GM12878 (cell line): ENCODE results near the gene PLEKHD1. TPM values are rescaled to one million over a fixed set of nuclear protein-coding genes. Genes with fewer than 3 reads are reported as not detected.

Source experiments
- ATAC-seq: fragments of 200-7000 bp; cut with Tn5 transposase; 3 replicates; pipeline ENCODE4 v1.9.1; 2020; ENCODE audit warnings: mild to moderate bottlenecking, moderate library complexity
- BruUV-seq: library from RNA; stranded (reverse); fragments of 400-500 nt; replicated peaks from 2 replicates; lab custom pipeline; 2021; lab: Mats Ljungman, UMichigan
- CTCF ChIA-PET: fragments of 300-600 bp; sonication (Branson Sonifier 250); formaldehyde crosslinking; extraction: SDS; loops from one replicate; lab custom pipeline; 2021; ENCODE audit warnings: inconsistent platforms; lab: Yijun Ruan, JAX
- POLR2A ChIA-PET: fragments of 350-600 bp; formaldehyde crosslinking; extraction: SDS; loops from one replicate; lab custom pipeline; 2021; ENCODE audit warnings: inconsistent platforms; lab: Charles Lee
- RAD21 ChIA-PET: fragments of 300-600 bp; sonication (Branson Sonifier 250); formaldehyde crosslinking; loops from one replicate; lab custom pipeline; 2023; ENCODE audit warnings: antibody characterized with exemption; ENCODE audit not compliant: unreplicated experiment; lab: Charles Lee
- SMC1A ChIA-PET: fragments of 300-600 bp; sonication (Branson Sonifier 250); formaldehyde crosslinking; loops from one replicate; lab custom pipeline; 2023; ENCODE audit not compliant: unreplicated experiment, uncharacterized antibody; lab: Charles Lee
- DNase-seq: peaks from one replicate; pipeline ENCODE4 v3.0.0-alpha.2; 2011; ENCODE audit warnings: low read depth, low spot score
- FAIRE-seq: peaks from 3 replicates; lab custom pipeline; 2011; peaks lifted over from hg19 to GRCh38; lab: Jason Lieb, UNC
- H2AFZ ChIP-seq: 2 replicates; pipeline ENCODE4 v1.6.0; 2011; ENCODE audit warnings: low read depth, low read length, control low read depth; ENCODE audit not compliant: control insufficient read depth
- H3K27ac ChIP-seq: 2 replicates; pipeline ENCODE4 v1.5.1; 2011; ENCODE audit warnings: control low read depth; ENCODE audit not compliant: control insufficient read depth, insufficient read depth
- H3K27me3 ChIP-seq, 2 experiments: replicated peaks in 1 of 2; 2 replicates each; pipeline versions ENCODE4 v1.6.0 to v1.6.1; 2011; ENCODE audit warnings: low read length in 1 of 2; ENCODE audit not compliant: control insufficient read depth in 2 of 2, insufficient read depth in 2 of 2
- H3K36me3 ChIP-seq, 2 experiments: 2 replicates each; pipeline ENCODE4 v1.5.1; 2011; ENCODE audit warnings: low read length in 1 of 2; ENCODE audit not compliant: control insufficient read depth in 2 of 2, insufficient read depth in 2 of 2
- H3K4me1 ChIP-seq: 2 replicates; pipeline ENCODE4 v1.6.1; 2011; ENCODE audit warnings: mild to moderate bottlenecking, low read length, moderate library complexity, mixed read lengths; ENCODE audit not compliant: control insufficient read depth, insufficient read depth
- H3K4me2 ChIP-seq: 2 replicates; pipeline ENCODE4 v1.6.0; 2011; ENCODE audit warnings: control low read depth; ENCODE audit not compliant: control insufficient read depth, insufficient read depth
- H3K4me3 ChIP-seq: fragments of 200-600 bp; sonication (generic); 2 replicates; pipeline ENCODE4 v1.5.1; 2016
- H3K79me2 ChIP-seq: 2 replicates; pipeline ENCODE4 v1.6.0; 2011; ENCODE audit warnings: low read length; ENCODE audit not compliant: control insufficient read depth, insufficient read depth
- H3K9ac ChIP-seq: 2 replicates; pipeline ENCODE4 v1.8.0; 2011; ENCODE audit warnings: low read length, control low read depth, mixed read lengths; ENCODE audit not compliant: control insufficient read depth, insufficient read depth
- H3K9me3 ChIP-seq: replicated peaks from 3 replicates; pipeline ENCODE4 v1.5.1; 2011; ENCODE audit warnings: mild to moderate bottlenecking, low read length; ENCODE audit not compliant: control insufficient read depth, insufficient read depth
- H4K20me1 ChIP-seq: 2 replicates; pipeline ENCODE4 v1.6.0; 2011; ENCODE audit not compliant: control insufficient read depth, insufficient read depth
- BHLHE40 ChIP-seq, 2 experiments: fragments of 450-650 bp in 1 of 2; IDR thresholded peaks; 2 replicates each; pipeline ENCODE4 v1.6.1; 2011 to 2017; ENCODE audit warnings: low read depth in 2 of 2, borderline replicate concordance in 1 of 2, improper control_type of control experiment in 1 of 2, low read length in 1 of 2, mild to moderate bottlenecking in 1 of 2
- KDM1A ChIP-seq: fragments of 200-600 bp; sonication (generic); IDR thresholded peaks from 2 replicates; pipeline ENCODE4 v1.6.1; 2016; ENCODE audit warnings: borderline replicate concordance
- LARP7 ChIP-seq: fragments of 450-650 bp; IDR thresholded peaks from 2 replicates; pipeline ENCODE4 v1.6.1; 2017; ENCODE audit warnings: mild to moderate bottlenecking
- TCF7 ChIP-seq: IDR thresholded peaks from 2 replicates; pipeline ENCODE4 v1.6.1; 2014; ENCODE audit warnings: antibody characterized with exemption, borderline replicate concordance
- WGBS: methylation state at CpG from one replicate; pipeline ENCODE4 v1.1.6; 2016; ENCODE audit warnings: low lambda C conversion rate; ENCODE audit not compliant: insufficient replicate concordance, insufficient coverage; ENCODE audit errors: missing lambda C conversion rate; 5-methylcytosine and 5-hydroxymethylcytosine counted together
- in situ Hi-C: fragments of 300-500 bp; cut with MboI; formaldehyde crosslinking; loops from 9 replicates; pipeline ENCODE4 v1.14.3; 2018; ENCODE audit warnings: mixed read lengths
- intact Hi-C: fragments of 100-400 bp; cut with micrococcal nuclease; formaldehyde crosslinking; loops from one replicate; pipeline ENCODE4 v1.14.2; 2022; ENCODE audit not compliant: unreplicated experiment
- polyA plus RNA-seq, 11 experiments: library from polyadenylated mRNA; depleted of rRNA in 4 of 11; unstranded in 6 of 11; stranded (reverse) in 5 of 11; fragments of >200 nt; fragmentation: Nextera tagmentation in 4 of 11; fragmentation: Illumina TruSeq in 1 of 11; extraction: Ambion mirVana in 4 of 11; extraction: Trizol in 1 of 11; gene quantifications; 1 replicate in 1 of 11; 2 replicates in 10 of 11; pipeline versions ENCODE4 v1.2.1 to v1.2.3, GENCODE V29; 2011 to 2016; ENCODE audit warnings: inconsistent platforms in 2 of 11, missing spikeins in 2 of 11, low read depth in 1 of 11
- total RNA-seq, 4 experiments: library from RNA; depleted of rRNA in 3 of 4; stranded (reverse); fragments of >200 nt in 3 of 4; fragmentation: Illumina TruSeq in 1 of 4; extraction: Trizol in 1 of 4; gene quantifications; 2 replicates each; pipeline versions ENCODE4 v1.2.1 to v1.2.3, GENCODE V29; 2013 to 2021
- TF ChIP-seq, protein P1 (sequence below): IDR thresholded peaks from 2 replicates; pipeline ENCODE4 v1.6.1; 2012; ENCODE audit warnings: low read length, inconsistent platforms
- TF ChIP-seq, protein P2 (sequence below): fragments of 450-650 bp; IDR thresholded peaks from 2 replicates; pipeline ENCODE4 v1.6.1; 2017; ENCODE audit warnings: mild to moderate bottlenecking, moderate library complexity

PLEKHD1 gene
- total and polyA plus RNA-seq, 10 of the 15 experiments (the other 5 are each of a cell fraction or from before 2014, with no cell fraction given): 0.01 to 0.08 (median 0.04) TPM; not detected in 6

DNA sequence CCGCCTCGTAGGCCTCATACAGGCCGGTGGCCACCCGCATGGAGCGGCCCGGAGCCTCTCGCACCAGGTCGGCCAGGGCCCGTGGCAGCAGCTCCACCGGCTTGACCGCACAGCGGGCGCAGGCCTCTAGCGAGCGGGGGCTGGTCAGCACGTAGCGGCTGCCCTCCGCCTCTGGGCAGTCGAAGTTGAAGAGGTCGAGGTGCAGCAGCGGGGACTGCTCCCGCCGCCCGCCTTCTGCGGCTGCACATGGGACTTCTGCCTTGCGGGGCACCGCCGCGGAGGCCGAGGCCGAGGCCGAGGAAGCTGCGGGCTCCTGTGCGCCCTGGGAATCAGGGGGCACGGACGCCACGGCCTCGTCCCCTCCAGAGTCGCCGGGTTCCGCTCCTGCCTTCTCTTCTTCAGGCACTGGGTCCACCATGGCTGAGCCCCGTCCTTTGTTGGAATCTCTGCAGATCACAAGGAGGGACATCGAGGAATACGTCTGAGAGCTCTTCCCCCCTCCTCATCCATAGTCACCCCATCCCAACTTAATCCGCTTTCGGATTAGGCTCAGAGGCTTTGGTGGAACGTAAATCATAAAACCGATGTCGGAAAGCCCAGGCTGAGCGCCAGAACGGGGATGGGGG is 88.8 kb downstream of the PLEKHD1 start:
- Histone ChIP-seq H3K79me2 (no peaks in the 10 kb centered on the region), H3K9me3 (no peaks in the 10 kb centered on the region; the same call in 2 of the 3 replicates), H3K9ac (no peak overlapping the region), H3K27ac (no peak overlapping the region), H3K4me2 (no peak overlapping the region), H3K4me1 (no peaks in the 10 kb centered on the region), H3K4me3 (no peak overlapping the region), H2AFZ (no peak overlapping the region), H3K36me3 (no peaks in the 10 kb centered on the region), H3K27me3 (peaks cover 13 to 16% of the 10 kb centered on the region in 2 experiments), H4K20me1 (no peaks in the 10 kb centered on the region)
- DNase-seq (no peak), FAIRE-seq (no peak), ATAC-seq (no peak)
- 85% methylated on average over 51 of the region's 51 CpGs for WGBS
- BruUV-seq: no TSS peak
- no peak for TF ChIP-seq KDM1A
- TF ChIP-seq BHLHE40 (IDR thresholded peaks at IDR 0.05; ENCODE audit: borderline replicate concordance in 1 of 2, low read depth in 2 of 2, low read length in 1 of 2): no peak
- TF ChIP-seq TCF7: no peak
- TF ChIP-seq, protein P1, sequence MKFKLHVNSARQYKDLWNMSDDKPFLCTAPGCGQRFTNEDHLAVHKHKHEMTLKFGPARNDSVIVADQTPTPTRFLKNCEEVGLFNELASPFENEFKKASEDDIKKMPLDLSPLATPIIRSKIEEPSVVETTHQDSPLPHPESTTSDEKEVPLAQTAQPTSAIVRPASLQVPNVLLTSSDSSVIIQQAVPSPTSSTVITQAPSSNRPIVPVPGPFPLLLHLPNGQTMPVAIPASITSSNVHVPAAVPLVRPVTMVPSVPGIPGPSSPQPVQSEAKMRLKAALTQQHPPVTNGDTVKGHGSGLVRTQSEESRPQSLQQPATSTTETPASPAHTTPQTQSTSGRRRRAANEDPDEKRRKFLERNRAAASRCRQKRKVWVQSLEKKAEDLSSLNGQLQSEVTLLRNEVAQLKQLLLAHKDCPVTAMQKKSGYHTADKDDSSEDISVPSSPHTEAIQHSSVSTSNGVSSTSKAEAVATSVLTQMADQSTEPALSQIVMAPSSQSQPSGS: no peak
- TF ChIP-seq, protein P2, sequence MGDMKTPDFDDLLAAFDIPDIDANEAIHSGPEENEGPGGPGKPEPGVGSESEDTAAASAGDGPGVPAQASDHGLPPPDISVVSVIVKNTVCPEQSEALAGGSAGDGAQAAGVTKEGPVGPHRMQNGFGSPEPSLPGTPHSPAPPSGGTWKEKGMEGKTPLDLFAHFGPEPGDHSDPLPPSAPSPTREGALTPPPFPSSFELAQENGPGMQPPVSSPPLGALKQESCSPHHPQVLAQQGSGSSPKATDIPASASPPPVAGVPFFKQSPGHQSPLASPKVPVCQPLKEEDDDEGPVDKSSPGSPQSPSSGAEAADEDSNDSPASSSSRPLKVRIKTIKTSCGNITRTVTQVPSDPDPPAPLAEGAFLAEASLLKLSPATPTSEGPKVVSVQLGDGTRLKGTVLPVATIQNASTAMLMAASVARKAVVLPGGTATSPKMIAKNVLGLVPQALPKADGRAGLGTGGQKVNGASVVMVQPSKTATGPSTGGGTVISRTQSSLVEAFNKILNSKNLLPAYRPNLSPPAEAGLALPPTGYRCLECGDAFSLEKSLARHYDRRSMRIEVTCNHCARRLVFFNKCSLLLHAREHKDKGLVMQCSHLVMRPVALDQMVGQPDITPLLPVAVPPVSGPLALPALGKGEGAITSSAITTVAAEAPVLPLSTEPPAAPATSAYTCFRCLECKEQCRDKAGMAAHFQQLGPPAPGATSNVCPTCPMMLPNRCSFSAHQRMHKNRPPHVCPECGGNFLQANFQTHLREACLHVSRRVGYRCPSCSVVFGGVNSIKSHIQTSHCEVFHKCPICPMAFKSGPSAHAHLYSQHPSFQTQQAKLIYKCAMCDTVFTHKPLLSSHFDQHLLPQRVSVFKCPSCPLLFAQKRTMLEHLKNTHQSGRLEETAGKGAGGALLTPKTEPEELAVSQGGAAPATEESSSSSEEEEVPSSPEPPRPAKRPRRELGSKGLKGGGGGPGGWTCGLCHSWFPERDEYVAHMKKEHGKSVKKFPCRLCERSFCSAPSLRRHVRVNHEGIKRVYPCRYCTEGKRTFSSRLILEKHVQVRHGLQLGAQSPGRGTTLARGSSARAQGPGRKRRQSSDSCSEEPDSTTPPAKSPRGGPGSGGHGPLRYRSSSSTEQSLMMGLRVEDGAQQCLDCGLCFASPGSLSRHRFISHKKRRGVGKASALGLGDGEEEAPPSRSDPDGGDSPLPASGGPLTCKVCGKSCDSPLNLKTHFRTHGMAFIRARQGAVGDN: no peak
- no peak for TF ChIP-seq LARP7
- CTCF ChIA-PET: interaction anchor here (1.0 to 2.3 kb wide), 4 partner anchors 10 to 331 kb away, joined by 3 to 6 read pairs (median 6); no protein-coding TSS in a partner anchor
- RAD21 ChIA-PET: no interaction called here
- in situ Hi-C loops (no loop called here), intact Hi-C loops (loop anchor here (10.0 kb wide), 1 partner anchor 99 kb away; no protein-coding TSS in a partner anchor)
- SMC1A ChIA-PET: interaction anchor here (1.2 kb wide), 1 partner anchor 24 kb away, joined by 3 read pairs; no protein-coding TSS in a partner anchor
- POLR2A ChIA-PET: no interaction called here
